Measurements from ENCODE around the gene JMJD7.

Gene JMJD7

GRCh38 chr15:41884458-41884857, 56.6 kb downstream of the JMJD7 start:
- DNase-seq (ENCODE audit: low spot score) = no peak

- DNase-seq (ENCODE audit: low spot score) = no peak
These were observed 57.4 kb downstream of the JMJD7 start for GRCh38 chr15:41885321-41885720.

- DNase-seq (ENCODE audit: low spot score) = no peak
These were observed 57.9 kb downstream of the JMJD7 start for GRCh38 chr15:41885841-41886240.

- no peak for DNase-seq (ENCODE audit: low spot score)
These were observed 58.8 kb downstream of the JMJD7 start for GRCh38 chr15:41886741-41887140.

GRCh38 chr15:41887161-41887560, 59.3 kb downstream of the JMJD7 start:
- no peak for DNase-seq (ENCODE audit: low spot score)
